CD4-positive, alpha-beta T cell treated with Interferon alpha-2 for 1 hour (primary cell): ENCODE results near the gene GLUL.
A peak's percentile ranks its signal among the peaks of the same experiment; 100 is the strongest.

ENCODE experiments used
- DNase-seq, 2 donors: peaks; one replicate each; pipeline ENCODE4 v3.0.0-alpha.2; 2020 to 2022

The GLUL gene

GRCh38 chr1:182391362-182392049, at the start of gene GLUL:
GLUL (minus strand) TSS chr1:182391790; CDS start chr1:182388737, 3,053 bp downstream.
- peak; percentile 81 to 83 for DNase-seq

GRCh38 chr1:182438326-182438725, 46.7 kb upstream of the GLUL start:
- no peak for DNase-seq

- DNase-seq: no peak
Observed at GRCh38 chr1:182433580-182433979, 42.0 kb upstream of the GLUL start.

GRCh38 chr1:182431278-182431677, 39.7 kb upstream of the GLUL start:
- DNase-seq: no peak

- DNase-seq: peak; percentile 20 to 56
Observed at GRCh38 chr1:182430263-182431068, 38.9 kb upstream of the GLUL start.

GRCh38 chr1:182428043-182428442, 36.5 kb upstream of the GLUL start:
- DNase-seq: no peak

- peak in 1 of 2 donors; percentile 3 for DNase-seq
Observed at GRCh38 chr1:182426442-182427430, 35.1 kb upstream of the GLUL start.

- DNase-seq: no peak
Observed at GRCh38 chr1:182415789-182416188, 24.2 kb upstream of the GLUL start.

- no peak for DNase-seq
Observed at GRCh38 chr1:182413969-182414368, 22.4 kb upstream of the GLUL start.

- no peak for DNase-seq
Observed at GRCh38 chr1:182413486-182413885, 21.9 kb upstream of the GLUL start.

GRCh38 chr1:182410620-182411273, 19.2 kb upstream of the GLUL start:
- no peak for DNase-seq

- DNase-seq: no peak
Observed at GRCh38 chr1:182410138-182410537, 18.5 kb upstream of the GLUL start.

GRCh38 chr1:182408435-182409075, 17.0 kb upstream of the GLUL start:
- no peak for DNase-seq

- no peak for DNase-seq
Observed at GRCh38 chr1:182407724-182408123, 16.1 kb upstream of the GLUL start.

GRCh38 chr1:182406012-182406411, 14.4 kb upstream of the GLUL start:
- no peak for DNase-seq

GRCh38 chr1:182405578-182405977, 14.0 kb upstream of the GLUL start:
- DNase-seq: no peak

- DNase-seq: no peak
Observed at GRCh38 chr1:182404781-182405180, 13.2 kb upstream of the GLUL start.

- no peak for DNase-seq
Observed at GRCh38 chr1:182400567-182400966, 9.0 kb upstream of the GLUL start, which contains the start of gene TEDDM1. TEDDM1 (minus strand) TSS chr1:182400667; CDS start chr1:182400485, 182 bp downstream.

GRCh38 chr1:182397653-182398393, 6.2 kb upstream of the GLUL start:
- DNase-seq: no peak

GRCh38 chr1:182395906-182396305, 4.3 kb upstream of the GLUL start:
- DNase-seq: no peak
